ENCODE results near the gene PKP4. TPM values are rescaled to one million over a fixed set of nuclear protein-coding genes. Genes with fewer than 3 reads are reported as not detected.

Gene PKP4
- total RNA-seq, 2 experiments from 2014 or later: 33.7 to 38.7 TPM

- TF ChIP-seq CTCF (IDR thresholded peaks at IDR 0.05): no peak
- peak overlapping the region; percentile 45 for H3K27ac Mint-ChIP-seq
- no peak for DNase-seq
- no peak overlapping the region for H3K4me3 Mint-ChIP-seq
- ChIA-PET POLR2A (no interaction called here), CTCF (interaction anchor here (0.9 to 1.4 kb wide), 3 partner anchors 9 to 444 kb away, joined by 3 read pairs; no protein-coding TSS in a partner anchor)
- ATAC-seq: no peak
- intact Hi-C loops (cut with micrococcal nuclease): no loop called here
- H3K36me3 Mint-ChIP-seq (ENCODE audit: low read depth): peaks cover 1% of the 10 kb centered on the region
- H3K4me1 Mint-ChIP-seq (ENCODE audit: low read depth): peaks cover 15% of the 10 kb centered on the region
- no peaks in the 10 kb centered on the region for H3K9me3 Mint-ChIP-seq
- H3K27me3 Mint-ChIP-seq: no peaks in the 10 kb centered on the region
Measured at GRCh38 chr2:158478237-158478636, 21.5 kb downstream of the PKP4 start.

GRCh38 chr2:158478816-158479215 is 22.1 kb downstream of the PKP4 start:
- Mint-ChIP-seq H3K4me3 (no peak overlapping the region), H3K4me1 (ENCODE audit: low read depth) (peaks cover 15% of the 10 kb centered on the region), H3K27me3 (no peaks in the 10 kb centered on the region), H3K9me3 (no peaks in the 10 kb centered on the region), H3K36me3 (ENCODE audit: low read depth) (peaks cover 1% of the 10 kb centered on the region), H3K27ac (no peak overlapping the region)
- CTCF ChIA-PET: interaction anchor here (1.1 kb wide), 1 partner anchor 21 kb away, joined by 3 read pairs; no protein-coding TSS in a partner anchor
- TF ChIP-seq CTCF (IDR thresholded peaks at IDR 0.05): no peak
- DNase-seq (no peak), ATAC-seq (no peak)
- POLR2A ChIA-PET: no interaction called here
- intact Hi-C loops (cut with micrococcal nuclease): no loop called here

- H3K4me1 Mint-ChIP-seq (ENCODE audit: low read depth): peaks cover 26% of the 10 kb centered on the region
- CTCF ChIA-PET: no interaction called here
- no peak for TF ChIP-seq CTCF (IDR thresholded peaks at IDR 0.05)
- DNase-seq (no peak), ATAC-seq (no peak)
- H3K4me3 Mint-ChIP-seq: no peak overlapping the region
- POLR2A ChIA-PET: no interaction called here
- H3K27me3 Mint-ChIP-seq: no peaks in the 10 kb centered on the region
- peaks cover 2% of the 10 kb centered on the region for H3K36me3 Mint-ChIP-seq (ENCODE audit: low read depth)
- intact Hi-C loops (cut with micrococcal nuclease): no loop called here
- no peaks in the 10 kb centered on the region for H3K9me3 Mint-ChIP-seq
- no peak overlapping the region for H3K27ac Mint-ChIP-seq
Measured at GRCh38 chr2:158481116-158481515, 24.4 kb downstream of the PKP4 start.

- POLR2A ChIA-PET: interaction anchor here (0.7 kb wide), 1 partner anchor 21 kb away, joined by 5 read pairs; no protein-coding TSS in a partner anchor
- Mint-ChIP-seq H3K27ac (no peak overlapping the region), H3K36me3 (ENCODE audit: low read depth) (peaks cover 2% of the 10 kb centered on the region), H3K9me3 (no peaks in the 10 kb centered on the region), H3K4me3 (no peak overlapping the region), H3K4me1 (ENCODE audit: low read depth) (peaks cover 25% of the 10 kb centered on the region), H3K27me3 (no peaks in the 10 kb centered on the region)
- CTCF ChIA-PET: interaction anchor here (0.9 kb wide), 1 partner anchor 18 kb away, joined by 3 read pairs; no protein-coding TSS in a partner anchor
- ATAC-seq (no peak), DNase-seq (no peak)
- TF ChIP-seq CTCF (IDR thresholded peaks at IDR 0.05): no peak
- intact Hi-C loops (cut with micrococcal nuclease): no loop called here
Measured at GRCh38 chr2:158482594-158482993, 25.8 kb downstream of the PKP4 start.

- TF ChIP-seq CTCF (IDR thresholded peaks at IDR 0.05): no peak
- ChIA-PET POLR2A (no interaction called here), CTCF (no interaction called here)
- Mint-ChIP-seq H3K9me3 (no peaks in the 10 kb centered on the region), H3K4me1 (ENCODE audit: low read depth) (peaks cover 18% of the 10 kb centered on the region), H3K27me3 (no peaks in the 10 kb centered on the region), H3K36me3 (ENCODE audit: low read depth) (peaks cover 2% of the 10 kb centered on the region), H3K27ac (no peak overlapping the region), H3K4me3 (no peak overlapping the region)
- intact Hi-C loops (cut with micrococcal nuclease): no loop called here
- DNase-seq: peak; percentile 6
- ATAC-seq: peak; percentile 34
Measured at GRCh38 chr2:158484892-158485556, 28.3 kb downstream of the PKP4 start.

Measured in activated CD8-positive, alpha-beta T cell treated with anti-CD3 and anti-CD28 coated beads for 36 hours (primary cell).